ENCODE measurements around the gene IYD.
"Not testable (repeated sequence)": the region's sequence is repeated elsewhere in the genome, so short reads cannot be mapped to it uniquely, and the experiment has no call there.

IYD gene

GRCh38 chr6:150426198-150426597 lies 57.4 kb downstream of the IYD start:
- in situ Hi-C loops (cut with MboI; ENCODE audit: low sequenced_read_pairs), result no loop called here

- in situ Hi-C loops (cut with MboI; ENCODE audit: low sequenced_read_pairs), result no loop called here
These were observed 58.3 kb downstream of the IYD start for GRCh38 chr6:150427037-150427602.

- in situ Hi-C loops (cut with MboI; ENCODE audit: low sequenced_read_pairs), result no loop called here
These were observed 59.0 kb downstream of the IYD start for GRCh38 chr6:150427843-150428242.

- in situ Hi-C loops (cut with MboI; ENCODE audit: low sequenced_read_pairs), result no loop called here
These were observed 62.0 kb downstream of the IYD start for GRCh38 chr6:150430815-150431214.

DNA sequence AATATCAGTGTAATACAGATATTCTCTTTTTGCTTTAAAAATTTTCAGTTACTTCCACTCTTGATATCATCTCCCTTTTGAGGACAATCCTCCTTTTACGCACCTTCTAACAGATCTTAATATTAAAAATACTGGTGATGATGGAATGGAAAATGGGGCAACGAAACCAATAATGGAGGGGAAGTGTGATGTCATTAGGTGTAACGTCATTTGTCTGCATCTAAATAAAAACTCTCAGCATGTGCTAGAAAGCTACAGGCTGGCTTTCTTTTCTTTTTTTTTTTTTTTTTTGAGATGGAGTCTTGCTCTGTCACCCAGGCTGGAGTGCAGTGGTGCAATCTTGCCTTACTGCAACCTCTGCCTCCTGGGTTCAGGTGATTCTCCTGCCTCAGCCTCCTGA lies 66.5 kb downstream of the IYD start:
- in situ Hi-C loops (cut with MboI; ENCODE audit: low sequenced_read_pairs), result no loop called here

- in situ Hi-C loops (cut with MboI; ENCODE audit: low sequenced_read_pairs), result no loop called here
These were observed 67.0 kb downstream of the IYD start for GRCh38 chr6:150435832-150436231.

GRCh38 chr6:150439373-150439772 lies 70.6 kb downstream of the IYD start:
- in situ Hi-C loops (cut with MboI; ENCODE audit: low sequenced_read_pairs), result no loop called here

GRCh38 chr6:150443621-150444020 lies 74.8 kb downstream of the IYD start:
- in situ Hi-C loops (cut with MboI; ENCODE audit: low sequenced_read_pairs), result no loop called here

GRCh38 chr6:150444308-150444707 lies 75.5 kb downstream of the IYD start:
- in situ Hi-C loops (cut with MboI; ENCODE audit: low sequenced_read_pairs), result no loop called here

- in situ Hi-C loops (cut with MboI; ENCODE audit: low sequenced_read_pairs), result no loop called here
These were observed 76.7 kb downstream of the IYD start for GRCh38 chr6:150445486-150445885.

DNA sequence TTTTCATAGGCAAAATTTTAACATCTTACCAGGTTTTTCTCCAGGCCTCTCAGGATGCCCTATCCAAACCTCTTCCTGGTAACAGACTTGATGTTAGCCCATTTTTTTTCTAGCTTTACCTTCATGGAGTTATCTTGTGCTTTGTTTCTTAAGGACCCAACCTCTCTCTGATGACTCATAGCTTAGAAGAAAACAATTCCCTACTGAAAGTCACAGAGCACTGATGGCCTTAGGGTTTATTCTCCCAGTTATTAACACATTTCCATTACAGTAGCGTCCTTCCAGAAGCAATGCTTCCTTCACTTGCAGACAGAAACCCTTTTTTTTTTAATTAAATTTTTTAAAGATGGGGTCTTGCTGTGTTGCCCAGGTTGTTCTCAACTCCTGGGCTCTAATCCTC lies 79.4 kb downstream of the IYD start:
- in situ Hi-C loops (cut with MboI; ENCODE audit: low sequenced_read_pairs), result no loop called here

DNA sequence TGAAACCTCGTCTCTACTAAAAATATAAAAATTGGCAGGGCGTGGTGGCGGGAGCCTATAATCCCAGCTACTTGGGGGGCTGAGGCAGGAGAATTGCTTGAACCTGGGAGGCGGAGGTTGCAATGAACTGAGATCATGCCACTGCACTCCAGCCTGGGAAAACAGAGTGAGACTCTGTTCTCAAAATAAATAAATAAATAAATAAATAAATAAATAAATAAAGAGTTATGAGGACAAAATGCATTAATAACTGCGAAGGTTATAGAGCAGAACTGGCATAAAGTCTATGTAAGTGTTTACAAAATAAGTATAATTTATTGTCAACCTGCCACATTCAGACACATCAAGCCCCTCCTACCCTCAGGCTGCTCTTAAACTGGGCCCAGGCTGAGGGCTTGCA lies 80.2 kb downstream of the IYD start:
- in situ Hi-C loops (cut with MboI; ENCODE audit: low sequenced_read_pairs), result not testable (repeated sequence)

DNA sequence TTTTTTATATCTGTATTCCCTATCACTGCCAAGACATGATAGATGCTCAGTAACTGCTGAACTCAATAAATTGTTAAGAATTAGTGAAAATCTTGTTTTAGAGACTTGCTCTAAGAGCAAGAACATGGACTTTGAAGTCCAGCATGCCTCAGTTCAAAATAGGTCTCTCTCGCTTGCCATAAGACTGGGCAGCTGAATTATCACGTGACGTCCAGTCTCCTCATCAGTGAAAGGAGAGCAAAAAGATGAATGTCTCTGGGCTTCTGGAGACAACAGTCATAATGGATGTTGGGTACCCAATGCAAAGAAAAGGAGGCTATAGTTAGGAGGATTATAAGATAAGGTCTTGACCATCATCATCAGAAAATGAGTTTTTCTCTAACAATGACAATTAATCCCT lies 82.1 kb downstream of the IYD start:
- in situ Hi-C loops (cut with MboI; ENCODE audit: low sequenced_read_pairs), result no loop called here

- in situ Hi-C loops (cut with MboI; ENCODE audit: low sequenced_read_pairs), result no loop called here
These were observed 83.1 kb downstream of the IYD start for GRCh38 chr6:150451807-150452427.

GRCh38 chr6:150452428-150453243 lies 83.8 kb downstream of the IYD start:
- in situ Hi-C loops (cut with MboI; ENCODE audit: low sequenced_read_pairs), result no loop called here

DNA sequence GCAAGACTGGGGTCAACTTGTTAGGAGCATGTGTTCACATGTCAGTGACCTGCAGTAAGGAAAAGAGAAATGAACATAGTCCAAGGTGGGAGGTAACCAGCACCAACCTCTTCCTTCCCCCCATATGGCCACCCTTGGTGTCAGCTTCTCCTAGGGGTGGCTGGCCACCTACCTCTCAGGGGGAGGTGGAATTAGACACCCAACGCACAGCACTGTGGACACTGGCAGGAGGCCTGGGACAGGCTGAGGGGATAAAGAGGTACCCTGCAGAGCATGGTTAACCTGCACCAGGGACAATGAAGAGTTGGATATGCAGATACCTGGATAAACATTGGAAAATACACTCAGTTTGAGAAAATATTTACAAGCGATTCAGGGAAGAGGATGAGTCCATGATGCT lies 84.5 kb downstream of the IYD start:
- in situ Hi-C loops (cut with MboI; ENCODE audit: low sequenced_read_pairs), result no loop called here
